Activated naive CD8-positive, alpha-beta T cell treated with anti-CD3 and anti-CD28 coated beads, Interleukin-2, amount 50 U/mL, for 24 hours (primary cell): ENCODE measurements around the gene SNORC.
A peak's percentile ranks its signal among the peaks of the same experiment; 100 is the strongest.
"Not testable (repeated sequence)": the region's sequence is repeated elsewhere in the genome, so short reads cannot be mapped to it uniquely, and the experiment has no call there.

Source experiments
- ATAC-seq: fragments of 150-1000 bp; cut with Tn5 transposase; one replicate; pipeline ENCODE4 v1.10.0; 2021
- DNase-seq: peaks from one replicate; pipeline ENCODE4 v3.0.0; 2021
- H3K27ac Mint-ChIP-seq: one replicate; pipeline ENCODE4 v1.8.0; 2021; ENCODE audit warnings: mild to moderate bottlenecking, mixed read lengths
- H3K27me3 Mint-ChIP-seq: one replicate; pipeline ENCODE4 v1.8.0; 2021; ENCODE audit warnings: mixed read lengths
- H3K36me3 Mint-ChIP-seq: one replicate; pipeline ENCODE4 v1.8.0; 2021; ENCODE audit warnings: low read depth, mixed read lengths
- H3K4me1 Mint-ChIP-seq: one replicate; pipeline ENCODE4 v1.8.0; 2021; ENCODE audit warnings: mixed read lengths
- H3K4me3 Mint-ChIP-seq: one replicate; pipeline ENCODE4 v1.8.0; 2021; ENCODE audit warnings: mild to moderate bottlenecking, moderate library complexity, mixed read lengths
- H3K9me3 Mint-ChIP-seq: one replicate; pipeline ENCODE4 v1.8.0; 2021; ENCODE audit warnings: mixed read lengths

Gene SNORC

GRCh38 chr2:232892843-232893242 lies 22.8 kb downstream of the SNORC start:
- H3K27ac Mint-ChIP-seq = no peak overlapping the region
- ATAC-seq (no peak), DNase-seq (no peak)
- no peaks in the 10 kb centered on the region for H3K9me3 Mint-ChIP-seq
- no peak overlapping the region for H3K4me3 Mint-ChIP-seq
- peaks cover 4% of the 10 kb centered on the region for H3K4me1 Mint-ChIP-seq
- H3K27me3 Mint-ChIP-seq = peaks cover 24% of the 10 kb centered on the region
- no peaks in the 10 kb centered on the region for H3K36me3 Mint-ChIP-seq

DNA sequence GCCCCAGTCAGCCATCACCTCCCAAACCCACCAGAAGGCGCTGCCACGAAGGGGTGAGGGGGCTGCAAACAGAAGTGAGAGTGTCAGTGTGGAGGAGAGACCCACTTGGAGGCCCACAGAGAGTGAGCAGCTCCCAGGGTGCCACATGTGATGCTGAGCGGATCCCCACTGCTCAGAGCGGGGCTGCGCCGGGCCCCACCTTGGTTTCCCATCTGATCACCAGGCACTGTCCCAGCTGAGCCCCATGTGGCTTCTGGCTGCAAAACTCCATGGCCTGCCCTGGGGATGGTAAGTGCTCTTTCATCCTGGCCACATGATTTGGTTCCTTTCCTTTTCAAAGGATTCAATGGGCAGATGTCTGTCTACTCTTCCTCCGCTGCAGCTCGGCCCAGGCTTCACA lies 23.8 kb downstream of the SNORC start:
- Mint-ChIP-seq H3K36me3 (no peaks in the 10 kb centered on the region), H3K4me3 (no peak overlapping the region), H3K27ac (no peak overlapping the region), H3K4me1 (peaks cover 4% of the 10 kb centered on the region), H3K27me3 (peaks cover 24% of the 10 kb centered on the region), H3K9me3 (no peaks in the 10 kb centered on the region)
- DNase-seq (no peak), ATAC-seq (no peak)

DNA sequence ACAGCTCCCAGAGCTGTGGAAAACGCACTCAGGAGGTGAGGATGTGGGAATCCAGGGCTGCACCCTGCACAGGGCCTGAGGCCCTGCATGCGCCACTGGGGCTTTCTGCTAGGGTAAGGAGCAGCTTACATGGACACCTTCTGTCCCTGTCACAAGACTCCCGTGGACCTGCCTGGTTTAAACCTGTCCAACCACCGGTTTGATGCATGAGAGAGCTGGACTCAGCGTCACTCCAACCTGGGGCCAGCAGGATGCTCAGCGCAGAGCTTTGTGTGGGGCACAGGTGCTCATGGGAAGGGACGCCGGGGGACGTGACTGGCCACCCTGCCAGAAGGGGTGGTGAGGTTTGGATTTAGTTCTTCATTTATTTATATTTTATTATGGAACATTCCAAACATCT lies 24.2 kb downstream of the SNORC start:
- H3K27ac Mint-ChIP-seq = no peak overlapping the region
- DNase-seq (no peak), ATAC-seq (no peak)
- no peak overlapping the region for H3K4me3 Mint-ChIP-seq
- H3K9me3 Mint-ChIP-seq = no peaks in the 10 kb centered on the region
- peaks cover 4% of the 10 kb centered on the region for H3K4me1 Mint-ChIP-seq
- no peaks in the 10 kb centered on the region for H3K36me3 Mint-ChIP-seq
- H3K27me3 Mint-ChIP-seq = peaks cover 24% of the 10 kb centered on the region

DNA sequence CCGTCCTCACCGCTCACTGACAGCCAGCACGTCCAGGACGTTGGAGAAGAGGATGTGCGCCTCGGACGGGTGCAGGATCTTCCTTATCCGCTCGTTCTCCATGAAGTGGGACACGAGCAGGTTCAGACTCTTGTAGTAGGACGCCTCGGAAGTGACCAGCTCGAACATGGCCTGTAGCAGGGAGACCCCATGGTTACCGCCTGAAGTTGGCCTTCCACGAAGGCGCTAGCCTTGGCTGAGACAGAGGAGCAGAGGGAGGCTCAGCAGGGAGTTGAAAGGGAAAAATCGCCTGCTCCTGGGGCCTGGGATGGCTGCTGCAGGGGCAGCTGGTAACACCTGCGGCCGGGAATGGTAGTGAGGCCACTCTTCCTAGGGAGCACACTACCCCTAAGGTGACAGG lies 24.7 kb downstream of the SNORC start:
- peaks cover 24% of the 10 kb centered on the region for H3K27me3 Mint-ChIP-seq
- H3K36me3 Mint-ChIP-seq = no peaks in the 10 kb centered on the region
- no peaks in the 10 kb centered on the region for H3K9me3 Mint-ChIP-seq
- H3K27ac Mint-ChIP-seq = no peak overlapping the region
- H3K4me1 Mint-ChIP-seq = peaks cover 4% of the 10 kb centered on the region
- H3K4me3 Mint-ChIP-seq = no peak overlapping the region
- no peak for ATAC-seq
- DNase-seq = no peak

DNA sequence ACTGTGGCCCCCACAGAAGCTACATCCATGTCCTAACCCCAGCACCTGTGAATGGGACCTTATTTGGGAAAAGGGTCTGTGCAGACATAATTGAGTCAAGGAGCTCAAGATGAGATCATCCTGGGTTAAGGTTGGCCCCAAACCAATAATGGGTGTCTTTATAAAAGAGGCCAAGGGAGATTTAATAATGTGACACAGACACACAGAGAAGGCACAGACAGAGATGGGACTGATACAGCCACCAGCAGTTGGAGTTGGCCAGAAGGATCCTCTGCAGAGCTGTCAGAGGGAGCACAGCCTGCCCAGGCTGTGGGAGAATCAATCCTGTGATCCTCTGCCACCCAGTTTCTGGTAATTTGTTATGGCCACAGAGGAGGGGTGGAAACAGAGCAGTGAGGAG lies 26.0 kb downstream of the SNORC start:
- H3K27ac Mint-ChIP-seq = peak overlapping the region; percentile 60

DNA sequence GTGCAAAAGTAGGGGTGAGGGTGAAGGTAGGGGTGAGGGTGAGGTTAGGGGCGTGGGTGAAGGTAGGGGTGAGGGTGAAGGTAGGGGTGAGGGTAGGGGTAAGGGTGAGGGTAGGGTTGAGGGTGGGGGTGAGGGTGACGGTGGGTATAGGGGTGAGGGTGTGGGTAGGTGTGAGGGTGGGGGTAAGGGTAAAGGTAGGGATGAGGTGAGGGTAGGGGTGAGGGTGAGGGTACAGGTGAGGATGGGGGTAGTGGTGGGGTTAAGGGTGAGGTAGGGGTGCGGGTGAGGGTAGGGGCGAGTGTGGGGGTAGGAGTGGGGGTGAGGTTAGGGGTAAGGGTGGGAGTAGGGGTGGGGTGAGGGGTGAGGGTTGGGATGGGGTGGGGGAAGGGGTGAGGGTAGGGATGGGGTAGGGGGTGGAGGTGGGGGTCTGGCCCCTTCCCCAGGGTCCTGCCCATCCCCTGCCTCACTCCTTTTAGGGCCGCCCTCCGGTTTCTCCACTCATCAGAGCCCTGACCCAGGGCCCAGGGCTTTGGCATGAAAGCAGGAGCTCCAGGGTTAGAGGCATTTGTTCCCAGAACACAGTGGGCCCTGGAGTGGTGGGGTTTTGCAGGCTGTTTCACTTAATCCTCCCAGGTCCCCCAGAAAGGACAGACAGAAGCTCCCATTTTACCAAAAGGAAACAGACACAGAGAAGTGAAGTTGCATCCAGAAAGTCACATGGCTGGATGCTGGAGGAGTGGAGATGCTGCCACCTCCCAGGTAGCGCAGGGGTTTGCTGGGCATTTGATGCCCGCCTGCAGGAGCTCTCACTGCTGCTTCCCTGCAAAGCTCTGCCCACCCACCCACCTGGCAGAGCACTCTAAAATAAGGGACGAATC lies 26.9 kb downstream of the SNORC start:
- H3K27ac Mint-ChIP-seq = no peak overlapping the region
- no peaks in the 10 kb centered on the region for H3K36me3 Mint-ChIP-seq
- H3K9me3 Mint-ChIP-seq = no peaks in the 10 kb centered on the region
- DNase-seq (no peak), ATAC-seq (no peak)
- H3K4me3 Mint-ChIP-seq = peak overlapping the region; percentile 9
- H3K4me1 Mint-ChIP-seq = peaks cover 7% of the 10 kb centered on the region
- H3K27me3 Mint-ChIP-seq = peaks cover 10% of the 10 kb centered on the region

More for the DNA sequence above, 26.0 kb downstream of the SNORC start:
- H3K4me1 Mint-ChIP-seq = peaks cover 4% of the 10 kb centered on the region
- peaks cover 15% of the 10 kb centered on the region for H3K27me3 Mint-ChIP-seq
- H3K9me3 Mint-ChIP-seq = no peaks in the 10 kb centered on the region
- no peak for ATAC-seq
- no peak for DNase-seq
- H3K4me3 Mint-ChIP-seq = no peak overlapping the region
- no peaks in the 10 kb centered on the region for H3K36me3 Mint-ChIP-seq

- Mint-ChIP-seq H3K9me3 (no peaks in the 10 kb centered on the region), H3K4me3 (peak overlapping the region; percentile 9), H3K36me3 (no peaks in the 10 kb centered on the region), H3K27me3 (peaks cover 9% of the 10 kb centered on the region), H3K4me1 (peaks cover 10% of the 10 kb centered on the region), H3K27ac (no peak overlapping the region)
- ATAC-seq (peak; percentile 82), DNase-seq (peak; percentile 51)
Observed at GRCh38 chr2:232897598-232898408, 27.7 kb downstream of the SNORC start.

- no peak for DNase-seq
- no peak for ATAC-seq
- H3K36me3 Mint-ChIP-seq = no peaks in the 10 kb centered on the region
- peaks cover 11% of the 10 kb centered on the region for H3K27me3 Mint-ChIP-seq
- H3K4me3 Mint-ChIP-seq = no peak overlapping the region
- no peaks in the 10 kb centered on the region for H3K9me3 Mint-ChIP-seq
- H3K27ac Mint-ChIP-seq = no peak overlapping the region
- peaks cover 10% of the 10 kb centered on the region for H3K4me1 Mint-ChIP-seq
Observed at GRCh38 chr2:232898592-232899543, 28.8 kb downstream of the SNORC start.

- ATAC-seq = no peak
- no peak for DNase-seq
- H3K9me3 Mint-ChIP-seq = no peaks in the 10 kb centered on the region
- no peaks in the 10 kb centered on the region for H3K36me3 Mint-ChIP-seq
- peaks cover 8% of the 10 kb centered on the region for H3K4me1 Mint-ChIP-seq
- H3K27me3 Mint-ChIP-seq = peaks cover 7% of the 10 kb centered on the region
- peak overlapping the region; percentile 31 for H3K27ac Mint-ChIP-seq
- no peak overlapping the region for H3K4me3 Mint-ChIP-seq
Observed at GRCh38 chr2:232900811-232901735, 31.0 kb downstream of the SNORC start.

- H3K36me3 Mint-ChIP-seq = no peaks in the 10 kb centered on the region
- H3K9me3 Mint-ChIP-seq = no peaks in the 10 kb centered on the region
- H3K4me1 Mint-ChIP-seq = peaks cover 6% of the 10 kb centered on the region
- H3K4me3 Mint-ChIP-seq = no peak overlapping the region
- DNase-seq = peak; percentile 50
- H3K27ac Mint-ChIP-seq = no peak overlapping the region
- peaks cover 7% of the 10 kb centered on the region for H3K27me3 Mint-ChIP-seq
- peak; percentile 87 for ATAC-seq
Observed at GRCh38 chr2:232901736-232902578, 31.9 kb downstream of the SNORC start.

DNA sequence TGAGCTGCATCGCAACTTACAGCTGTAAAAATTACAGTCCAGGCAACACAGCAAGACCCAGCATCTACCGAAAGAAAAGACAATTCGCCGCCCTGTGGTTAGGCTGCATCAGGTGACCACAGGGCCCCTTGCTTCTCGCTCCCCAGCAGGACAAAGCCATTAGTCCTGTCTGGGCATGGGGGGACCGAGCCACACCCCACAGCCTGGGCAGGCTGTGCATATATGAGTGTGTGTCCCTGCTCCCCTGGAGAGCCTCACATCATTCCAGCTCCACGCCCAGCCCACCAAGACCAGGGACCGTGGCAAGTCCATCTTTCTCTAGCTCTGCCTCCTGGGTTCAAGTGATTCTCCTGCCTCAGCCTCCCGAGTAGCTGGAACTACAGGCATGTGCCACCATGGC lies 33.9 kb downstream of the SNORC start:
- peaks cover 9% of the 10 kb centered on the region for H3K27me3 Mint-ChIP-seq
- no peaks in the 10 kb centered on the region for H3K36me3 Mint-ChIP-seq
- no peak for ATAC-seq
- no peaks in the 10 kb centered on the region for H3K9me3 Mint-ChIP-seq
- no peak overlapping the region for H3K4me3 Mint-ChIP-seq
- H3K27ac Mint-ChIP-seq = no peak overlapping the region
- no peak for DNase-seq
- H3K4me1 Mint-ChIP-seq = peaks cover 6% of the 10 kb centered on the region

DNA sequence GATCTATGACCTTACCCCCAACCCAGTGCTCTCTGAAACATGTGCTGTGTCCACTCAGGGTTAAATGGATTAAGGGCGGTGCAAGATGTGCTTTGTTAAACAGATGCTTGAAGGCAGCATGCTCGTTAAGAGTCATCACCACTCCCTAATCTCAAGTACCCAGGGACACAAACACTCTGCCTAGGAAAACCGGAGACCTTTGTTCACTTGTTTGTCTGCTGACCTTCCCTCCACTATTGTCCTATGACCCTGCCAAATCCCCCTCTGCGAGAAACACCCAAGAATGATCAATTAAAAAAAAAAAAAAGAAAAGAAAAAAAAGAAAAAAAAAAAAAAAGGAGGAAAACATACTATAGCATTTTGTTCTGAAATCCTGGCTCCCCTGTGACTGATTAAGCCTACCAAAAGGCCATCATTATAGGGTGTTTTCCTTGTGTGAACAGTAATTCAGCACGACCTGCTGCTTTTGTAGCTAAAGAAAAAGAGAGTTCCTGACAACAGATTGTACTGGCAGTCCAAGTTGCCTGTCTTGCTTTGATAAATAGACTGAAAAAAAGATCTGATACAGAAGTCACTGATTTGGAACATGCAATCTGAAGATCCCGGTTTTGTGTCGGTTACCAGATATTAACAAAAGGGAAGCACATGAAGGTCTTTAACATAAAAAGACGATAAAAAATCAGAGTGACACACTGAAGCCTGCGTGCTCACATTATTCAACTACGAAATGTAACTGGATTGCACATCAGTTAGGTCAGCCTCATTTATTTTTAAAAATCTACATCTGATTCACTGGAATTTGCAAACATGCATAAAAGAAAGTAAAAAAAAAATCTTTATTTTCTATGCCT lies 37.0 kb downstream of the SNORC start:
- not testable (repeated sequence) for ATAC-seq, H3K4me3 Mint-ChIP-seq, H3K27ac Mint-ChIP-seq, H3K4me1 Mint-ChIP-seq, DNase-seq, H3K36me3 Mint-ChIP-seq
- Mint-ChIP-seq H3K9me3 (peaks cover 11% of the 10 kb centered on the region), H3K27me3 (peaks cover 25% of the 10 kb centered on the region)
